Measurements from ENCODE around the gene SLC25A13. TPM values are rescaled to one million over a fixed set of nuclear protein-coding genes. Genes with fewer than 3 reads are reported as not detected.

SLC25A13 gene
- total RNA-seq, 1 donor from 2014 or later, result 44.0 TPM

DNA sequence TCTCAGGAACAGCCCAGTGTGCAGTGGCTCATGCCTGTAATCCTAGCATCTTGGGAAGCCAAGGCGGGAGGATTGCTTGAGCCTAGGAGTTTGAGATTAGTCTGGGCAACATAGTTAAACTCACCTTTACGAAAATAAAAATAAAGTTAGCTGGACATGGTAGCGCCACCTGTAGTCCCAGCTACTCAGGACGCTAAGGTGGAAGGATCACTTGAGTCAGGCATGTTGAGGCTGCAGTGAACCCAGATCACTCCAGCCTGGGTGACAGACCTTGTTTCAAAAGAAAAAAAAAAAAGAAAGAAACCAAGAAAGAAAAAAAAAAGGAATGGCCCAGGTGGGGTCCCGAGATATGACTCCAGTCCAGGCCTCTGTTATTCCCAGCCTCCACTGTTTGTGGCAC is 96.6 kb downstream of the SLC25A13 start:
- TF ChIP-seq, protein P1, sequence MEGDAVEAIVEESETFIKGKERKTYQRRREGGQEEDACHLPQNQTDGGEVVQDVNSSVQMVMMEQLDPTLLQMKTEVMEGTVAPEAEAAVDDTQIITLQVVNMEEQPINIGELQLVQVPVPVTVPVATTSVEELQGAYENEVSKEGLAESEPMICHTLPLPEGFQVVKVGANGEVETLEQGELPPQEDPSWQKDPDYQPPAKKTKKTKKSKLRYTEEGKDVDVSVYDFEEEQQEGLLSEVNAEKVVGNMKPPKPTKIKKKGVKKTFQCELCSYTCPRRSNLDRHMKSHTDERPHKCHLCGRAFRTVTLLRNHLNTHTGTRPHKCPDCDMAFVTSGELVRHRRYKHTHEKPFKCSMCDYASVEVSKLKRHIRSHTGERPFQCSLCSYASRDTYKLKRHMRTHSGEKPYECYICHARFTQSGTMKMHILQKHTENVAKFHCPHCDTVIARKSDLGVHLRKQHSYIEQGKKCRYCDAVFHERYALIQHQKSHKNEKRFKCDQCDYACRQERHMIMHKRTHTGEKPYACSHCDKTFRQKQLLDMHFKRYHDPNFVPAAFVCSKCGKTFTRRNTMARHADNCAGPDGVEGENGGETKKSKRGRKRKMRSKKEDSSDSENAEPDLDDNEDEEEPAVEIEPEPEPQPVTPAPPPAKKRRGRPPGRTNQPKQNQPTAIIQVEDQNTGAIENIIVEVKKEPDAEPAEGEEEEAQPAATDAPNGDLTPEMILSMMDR (IDR thresholded peaks at IDR 0.05; ENCODE audit: insufficient read depth, low read length, poor library complexity, severe bottlenecking), result no peak
- no peaks in the 10 kb centered on the region for H3K27me3 ChIP-seq (ENCODE audit: control insufficient read depth, insufficient read depth, low read length)
- H3K4me3 ChIP-seq (ENCODE audit: low read depth, low read length), result no peak overlapping the region
- DNase-seq (ENCODE audit: low read depth), result no peak
- no peaks in the 10 kb centered on the region for H3K36me3 ChIP-seq (ENCODE audit: control insufficient read depth, insufficient read depth, low read length)

DNA sequence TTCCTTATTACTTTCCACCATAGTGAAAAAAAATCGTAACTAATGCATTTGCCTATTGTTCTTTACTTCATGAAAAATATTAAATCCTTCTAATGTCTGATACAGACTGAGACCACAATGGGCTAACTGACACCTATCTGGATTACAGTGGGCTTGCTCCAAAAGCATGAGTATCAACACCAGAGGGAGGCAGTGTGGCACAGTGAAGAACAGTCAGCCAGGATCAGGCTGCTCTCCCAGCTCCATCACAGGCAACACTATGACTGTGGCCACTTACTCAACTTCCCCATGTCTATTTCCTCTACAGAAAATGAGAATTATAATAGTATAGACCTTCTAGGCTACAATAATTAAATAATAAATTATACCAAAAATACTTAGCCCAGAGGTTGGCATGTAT is 97.2 kb downstream of the SLC25A13 start:
- TF ChIP-seq, protein P1 (IDR thresholded peaks at IDR 0.05; ENCODE audit: insufficient read depth, low read length, poor library complexity, severe bottlenecking), result peak; percentile 10
- H3K27me3 ChIP-seq (ENCODE audit: control insufficient read depth, insufficient read depth, low read length), result no peaks in the 10 kb centered on the region
- no peaks in the 10 kb centered on the region for H3K36me3 ChIP-seq (ENCODE audit: control insufficient read depth, insufficient read depth, low read length)
- no peak for DNase-seq (ENCODE audit: low read depth)
- no peak overlapping the region for H3K4me3 ChIP-seq (ENCODE audit: low read depth, low read length)

DNA sequence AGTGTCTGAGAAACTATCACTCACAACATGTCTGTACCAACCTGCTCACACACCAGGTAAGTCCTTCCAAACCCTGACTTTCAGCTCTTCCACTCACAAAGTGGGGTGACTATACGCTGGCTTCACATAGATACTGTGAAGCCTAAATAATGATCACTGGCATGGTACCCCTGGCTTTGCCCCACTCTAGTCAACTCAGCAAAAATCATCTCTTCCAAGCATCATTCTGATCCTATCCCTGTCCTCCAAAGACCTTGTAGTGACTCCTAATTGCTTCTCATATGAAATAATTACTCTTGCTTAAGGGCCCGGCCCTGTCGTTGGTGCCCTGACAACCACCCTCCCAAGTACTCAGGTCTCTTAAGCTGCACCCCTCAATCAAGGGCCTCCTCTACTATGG is 97.8 kb downstream of the SLC25A13 start:
- Histone ChIP-seq H3K4me3 (ENCODE audit: low read depth, low read length) (no peak overlapping the region), H3K27me3 (ENCODE audit: control insufficient read depth, insufficient read depth, low read length) (no peaks in the 10 kb centered on the region), H3K36me3 (ENCODE audit: control insufficient read depth, insufficient read depth, low read length) (no peaks in the 10 kb centered on the region)
- TF ChIP-seq, protein P1 (IDR thresholded peaks at IDR 0.05; ENCODE audit: insufficient read depth, low read length, poor library complexity, severe bottlenecking), result no peak
- DNase-seq (ENCODE audit: low read depth), result no peak

DNA sequence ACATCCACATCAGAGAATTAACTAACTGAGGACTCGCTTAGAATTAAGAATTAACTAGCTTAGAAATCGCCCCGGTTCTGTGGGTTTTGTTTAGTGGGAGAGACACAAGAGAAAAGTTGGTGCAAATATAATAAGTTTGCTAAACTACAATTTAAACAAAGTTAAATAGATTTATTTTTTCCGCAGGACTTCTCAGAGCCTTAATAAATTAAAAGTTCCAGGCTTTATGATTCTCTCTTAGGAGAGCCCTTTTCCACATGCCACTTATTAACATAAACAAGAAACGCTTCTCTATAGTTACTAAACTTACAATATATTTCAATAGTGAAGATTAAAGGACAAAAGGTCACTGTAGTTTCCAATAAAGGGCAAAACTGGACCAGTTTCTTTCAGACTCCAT is 100.0 kb downstream of the SLC25A13 start:
- Histone ChIP-seq H3K27me3 (ENCODE audit: control insufficient read depth, insufficient read depth, low read length) (no peaks in the 10 kb centered on the region), H3K36me3 (ENCODE audit: control insufficient read depth, insufficient read depth, low read length) (no peaks in the 10 kb centered on the region), H3K4me3 (ENCODE audit: low read depth, low read length) (no peak overlapping the region)
- DNase-seq (ENCODE audit: low read depth), result no peak
- TF ChIP-seq, protein P1 (IDR thresholded peaks at IDR 0.05; ENCODE audit: insufficient read depth, low read length, poor library complexity, severe bottlenecking), result no peak

DNA sequence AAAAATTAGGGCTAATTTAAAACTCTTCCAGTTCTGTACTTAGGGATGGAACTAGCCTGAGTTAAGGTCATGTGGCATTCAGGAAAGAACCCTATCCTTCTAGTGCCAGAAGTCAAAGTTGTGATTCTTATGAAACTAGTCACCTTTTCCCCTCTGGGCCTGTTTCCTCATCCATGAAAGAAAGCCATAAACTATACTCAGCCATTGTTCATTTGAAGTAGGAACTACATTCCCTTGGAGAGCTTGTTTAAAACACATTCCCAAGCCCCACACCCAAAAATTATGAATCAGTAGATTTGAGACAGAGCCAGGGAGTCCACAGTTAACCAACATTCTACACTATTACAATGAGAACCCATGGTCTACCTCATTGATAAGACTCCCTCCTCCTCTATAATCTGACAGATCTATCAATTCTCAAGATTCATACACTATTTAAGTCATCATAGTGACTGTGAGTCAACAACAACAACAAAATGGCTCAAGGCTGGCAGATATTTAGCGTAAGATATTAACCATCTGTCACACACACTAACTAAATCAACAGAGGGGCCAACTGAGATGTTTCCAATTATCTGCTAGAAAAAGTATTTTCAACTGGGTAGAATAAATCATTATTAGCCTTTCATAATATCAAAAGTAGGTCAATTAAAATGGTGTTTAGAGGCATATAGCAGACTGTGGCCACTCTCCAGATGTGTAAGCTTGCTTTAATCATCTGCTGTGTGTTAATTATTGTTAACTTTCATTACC is 102.3 kb downstream of the SLC25A13 start:
- Histone ChIP-seq H3K36me3 (ENCODE audit: control insufficient read depth, insufficient read depth, low read length) (no peaks in the 10 kb centered on the region), H3K4me3 (ENCODE audit: low read depth, low read length) (no peak overlapping the region), H3K27me3 (ENCODE audit: control insufficient read depth, insufficient read depth, low read length) (no peaks in the 10 kb centered on the region)
- TF ChIP-seq, protein P1 (IDR thresholded peaks at IDR 0.05; ENCODE audit: insufficient read depth, low read length, poor library complexity, severe bottlenecking), result no peak
- DNase-seq (ENCODE audit: low read depth), result peak; percentile 85
